VCaP (cell line): ENCODE results near the gene KRT77.

Experiments
- H3K27ac ChIP-seq: fragments of 450-650 bp; 2 replicates; pipeline ENCODE4 v1.5.1; 2017
- TF ChIP-seq, protein P1 (sequence below): fragments of 450-650 bp; conservative IDR thresholded peaks from 2 replicates; pipeline ENCODE4 v1.5.1; 2017; ENCODE audit warnings: mild to moderate bottlenecking, moderate library complexity

Gene KRT77

DNA sequence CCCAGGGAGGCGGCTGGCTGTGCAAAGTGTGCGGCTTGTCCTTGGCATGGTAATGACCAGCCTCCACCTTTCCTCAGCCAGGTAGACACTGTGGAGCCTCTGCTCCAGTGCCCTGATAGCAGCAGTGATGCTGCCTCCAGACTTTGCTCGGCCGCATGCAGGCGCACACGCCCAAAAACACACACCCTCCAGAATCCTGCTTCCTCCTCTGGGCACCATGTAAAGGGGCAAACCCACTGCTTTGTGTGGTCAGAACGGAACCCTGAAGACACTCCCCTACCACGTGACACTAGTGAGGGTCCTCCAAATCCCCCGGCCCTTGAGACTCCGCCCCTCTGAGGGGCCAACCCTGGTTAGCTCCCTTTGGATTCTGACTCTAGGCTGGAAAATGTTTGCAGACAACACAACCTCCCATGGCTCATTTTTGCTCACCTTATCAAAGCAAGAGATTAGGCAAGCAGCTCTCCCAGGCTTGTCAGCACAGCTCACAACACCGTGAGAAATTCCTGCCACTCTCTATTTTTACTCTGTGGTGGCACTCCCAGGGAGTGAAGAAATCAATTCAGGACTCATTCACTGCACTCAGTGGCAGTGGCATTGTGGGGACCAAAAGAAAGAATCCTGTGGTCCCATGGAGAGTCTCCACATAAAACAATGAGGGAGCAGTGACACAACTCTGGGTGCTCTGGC, 4.5 kb downstream of the KRT77 start:
- TF ChIP-seq, protein P1, sequence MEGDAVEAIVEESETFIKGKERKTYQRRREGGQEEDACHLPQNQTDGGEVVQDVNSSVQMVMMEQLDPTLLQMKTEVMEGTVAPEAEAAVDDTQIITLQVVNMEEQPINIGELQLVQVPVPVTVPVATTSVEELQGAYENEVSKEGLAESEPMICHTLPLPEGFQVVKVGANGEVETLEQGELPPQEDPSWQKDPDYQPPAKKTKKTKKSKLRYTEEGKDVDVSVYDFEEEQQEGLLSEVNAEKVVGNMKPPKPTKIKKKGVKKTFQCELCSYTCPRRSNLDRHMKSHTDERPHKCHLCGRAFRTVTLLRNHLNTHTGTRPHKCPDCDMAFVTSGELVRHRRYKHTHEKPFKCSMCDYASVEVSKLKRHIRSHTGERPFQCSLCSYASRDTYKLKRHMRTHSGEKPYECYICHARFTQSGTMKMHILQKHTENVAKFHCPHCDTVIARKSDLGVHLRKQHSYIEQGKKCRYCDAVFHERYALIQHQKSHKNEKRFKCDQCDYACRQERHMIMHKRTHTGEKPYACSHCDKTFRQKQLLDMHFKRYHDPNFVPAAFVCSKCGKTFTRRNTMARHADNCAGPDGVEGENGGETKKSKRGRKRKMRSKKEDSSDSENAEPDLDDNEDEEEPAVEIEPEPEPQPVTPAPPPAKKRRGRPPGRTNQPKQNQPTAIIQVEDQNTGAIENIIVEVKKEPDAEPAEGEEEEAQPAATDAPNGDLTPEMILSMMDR = no peak
- no peak overlapping the region for H3K27ac ChIP-seq

- TF ChIP-seq, protein P1 = no peak
- no peak overlapping the region for H3K27ac ChIP-seq
Measured at GRCh38 chr12:52697058-52697582, 6.2 kb downstream of the KRT77 start.

DNA sequence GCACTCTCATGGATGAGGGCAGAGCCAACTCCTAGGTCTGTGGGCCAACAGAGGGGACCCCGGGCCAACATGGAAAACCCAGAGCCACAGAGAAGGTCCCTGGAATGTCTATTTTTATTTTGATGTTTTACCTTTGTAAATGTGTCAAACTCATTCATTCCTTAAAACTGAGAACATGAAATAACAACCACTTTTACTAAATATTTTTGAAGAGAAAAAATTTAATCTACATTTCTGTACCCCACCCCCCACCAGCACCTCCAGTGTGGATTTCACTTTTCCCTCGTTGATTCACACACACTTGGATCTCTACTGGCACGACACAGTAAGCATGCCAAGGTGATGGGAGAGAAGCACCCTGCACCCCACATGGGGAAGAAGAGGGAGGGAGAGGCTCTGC, 6.7 kb downstream of the KRT77 start:
- H3K27ac ChIP-seq = no peak overlapping the region
- TF ChIP-seq, protein P1 = no peak

DNA sequence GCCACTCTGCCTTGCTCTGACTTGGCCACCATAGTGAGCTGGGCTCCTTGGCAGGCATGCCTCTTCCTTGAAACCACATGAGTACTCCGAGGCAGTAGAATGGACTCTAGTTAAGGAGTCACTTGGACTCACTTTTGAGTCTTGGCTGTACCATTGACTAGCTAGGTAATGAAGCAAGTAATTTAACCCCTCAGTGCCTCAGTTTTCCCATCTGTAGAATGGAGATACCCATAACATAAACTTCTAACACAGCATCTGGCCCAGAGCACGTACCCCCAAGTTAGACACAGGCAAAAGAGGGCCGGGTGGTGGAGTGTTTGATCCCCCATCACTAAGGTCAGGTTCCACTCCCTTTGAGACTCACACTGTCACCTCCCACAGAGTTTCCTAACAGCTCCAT, 8.3 kb downstream of the KRT77 start:
- no peak overlapping the region for H3K27ac ChIP-seq
- TF ChIP-seq, protein P1 = no peak

GRCh38 chr12:52694151-52694550, 9.2 kb downstream of the KRT77 start:
- TF ChIP-seq, protein P1 = no peak

GRCh38 chr12:52693261-52693660, 10.1 kb downstream of the KRT77 start:
- no peak overlapping the region for H3K27ac ChIP-seq
- TF ChIP-seq, protein P1 = no peak

More at GRCh38 chr12:52694151-52694550, 9.2 kb downstream of the KRT77 start:
- H3K27ac ChIP-seq = no peak overlapping the region

GRCh38 chr12:52692254-52692653, 11.1 kb downstream of the KRT77 start:
- TF ChIP-seq, protein P1 = no peak
- no peak overlapping the region for H3K27ac ChIP-seq
